Measurements from ENCODE around the gene KRTAP4-3. TPM values are rescaled to one million over a fixed set of nuclear protein-coding genes. Genes with fewer than 3 reads are reported as not detected.
"Not testable (repeated sequence)": the region's sequence is repeated elsewhere in the genome, so short reads cannot be mapped to it uniquely, and the experiment has no call there.

Gene KRTAP4-3
- not detected in 2 replicates for total RNA-seq (2014; rRNA removed)
- polyA plus RNA-seq (2012) = not detected

DNA sequence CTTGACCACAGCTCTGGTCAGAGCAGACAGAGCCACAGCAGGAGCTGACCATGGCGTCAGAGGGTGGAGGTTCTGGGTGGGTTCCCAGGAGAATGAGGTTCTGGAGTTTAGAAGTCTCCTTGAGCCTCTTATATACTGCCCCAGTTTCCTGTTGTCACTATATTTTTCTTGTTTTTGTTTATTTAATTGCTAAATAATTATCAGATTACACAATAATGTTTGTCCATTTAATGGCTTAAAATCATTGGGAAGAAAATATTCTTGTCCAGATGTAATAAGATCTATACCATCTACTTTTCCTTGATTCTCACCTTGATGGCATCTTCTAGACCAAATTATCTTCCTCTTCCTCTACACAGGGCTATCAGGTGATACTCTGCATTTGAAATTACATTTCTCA, at the start of gene KRTAP4-3:
TSS of gene KRTAP4-3 (minus strand) at position 101 of the 400 bp plus-strand sequence. CDS start at position 52, 49 bp downstream.
- DNase-seq (ENCODE audit: low read depth) = no peak

DNA sequence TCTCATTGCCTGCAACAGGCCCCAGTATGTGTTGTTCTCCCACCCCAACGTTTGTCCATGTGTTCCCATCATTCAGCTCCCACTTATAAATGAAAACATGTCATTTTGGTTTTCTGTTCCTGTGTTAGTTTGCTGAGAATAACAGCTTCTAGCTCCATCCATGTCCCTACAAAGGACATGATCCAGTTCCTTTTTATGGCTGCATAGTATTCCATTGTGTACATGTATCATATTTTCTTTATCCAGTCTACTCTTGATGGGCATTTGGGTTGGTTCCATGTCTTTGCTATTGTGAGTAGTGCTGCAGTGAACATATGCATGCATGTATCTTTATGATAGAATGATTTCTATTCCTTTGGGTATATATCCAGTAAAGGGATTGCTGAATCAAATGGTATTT, 47.7 kb upstream of the KRTAP4-3 start:
- DNase-seq (ENCODE audit: low read depth) = no peak

DNA sequence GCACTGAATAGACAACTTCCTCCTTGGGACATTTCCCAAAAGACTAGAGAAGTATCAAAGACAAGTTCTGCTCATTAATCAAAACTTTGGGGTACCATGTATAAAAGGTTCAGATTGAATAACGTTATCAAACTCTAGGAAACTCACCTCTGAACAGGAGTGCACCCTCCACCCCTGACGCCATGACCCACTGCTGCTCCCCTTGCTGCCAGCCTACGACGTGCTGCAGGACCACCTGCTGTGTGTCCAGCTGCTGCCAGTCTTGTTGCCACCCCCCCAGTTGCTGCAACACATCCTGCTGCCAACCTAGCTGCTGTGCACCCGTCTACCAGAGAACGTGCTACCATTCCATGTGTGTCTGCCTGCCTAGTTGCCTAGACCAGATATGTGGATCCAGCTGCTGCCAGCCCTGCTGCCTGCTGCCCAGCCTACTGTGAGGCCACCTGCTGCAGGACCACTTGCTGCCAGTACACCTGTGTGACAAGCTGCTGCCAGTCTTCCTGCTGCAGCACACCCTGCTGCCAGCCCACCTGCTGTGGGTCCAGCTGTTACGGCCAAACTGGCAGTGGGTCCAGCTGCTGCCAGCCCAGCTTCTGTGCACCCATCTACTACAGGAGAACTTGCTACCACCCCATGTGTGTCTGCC, 44.6 kb upstream of the KRTAP4-3 start:
- DNase-seq (ENCODE audit: low read depth) = peak; percentile 36

DNA sequence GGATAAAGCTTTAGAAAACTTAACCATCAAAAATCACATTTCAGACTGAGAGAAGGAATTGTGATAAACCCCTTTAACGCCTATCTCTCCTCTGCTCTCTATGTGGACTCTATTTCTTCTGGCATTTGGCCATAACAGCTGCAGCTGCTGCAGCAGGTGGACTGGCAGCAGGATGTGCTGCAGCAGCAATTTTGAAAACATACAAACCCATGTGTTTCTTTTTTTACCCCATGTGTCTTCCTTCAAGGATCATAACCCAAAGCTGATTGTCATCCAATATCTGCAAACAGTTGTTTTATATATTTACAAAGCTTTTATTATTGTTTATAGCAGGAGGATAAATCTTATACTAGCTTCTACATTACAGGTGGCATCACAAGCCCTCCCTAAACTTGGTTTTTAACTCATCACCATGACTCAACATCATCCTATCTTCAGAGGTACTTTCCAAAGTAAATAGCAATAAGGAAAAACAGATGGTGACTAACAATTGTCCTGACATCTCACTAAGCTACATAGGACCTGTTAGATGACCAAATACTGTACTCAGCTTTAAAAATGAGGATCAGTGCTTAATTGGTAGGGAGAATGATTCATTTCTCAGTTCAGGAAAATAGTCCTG, 43.9 kb upstream of the KRTAP4-3 start:
- DNase-seq (ENCODE audit: low read depth) = peak; percentile 54

DNA sequence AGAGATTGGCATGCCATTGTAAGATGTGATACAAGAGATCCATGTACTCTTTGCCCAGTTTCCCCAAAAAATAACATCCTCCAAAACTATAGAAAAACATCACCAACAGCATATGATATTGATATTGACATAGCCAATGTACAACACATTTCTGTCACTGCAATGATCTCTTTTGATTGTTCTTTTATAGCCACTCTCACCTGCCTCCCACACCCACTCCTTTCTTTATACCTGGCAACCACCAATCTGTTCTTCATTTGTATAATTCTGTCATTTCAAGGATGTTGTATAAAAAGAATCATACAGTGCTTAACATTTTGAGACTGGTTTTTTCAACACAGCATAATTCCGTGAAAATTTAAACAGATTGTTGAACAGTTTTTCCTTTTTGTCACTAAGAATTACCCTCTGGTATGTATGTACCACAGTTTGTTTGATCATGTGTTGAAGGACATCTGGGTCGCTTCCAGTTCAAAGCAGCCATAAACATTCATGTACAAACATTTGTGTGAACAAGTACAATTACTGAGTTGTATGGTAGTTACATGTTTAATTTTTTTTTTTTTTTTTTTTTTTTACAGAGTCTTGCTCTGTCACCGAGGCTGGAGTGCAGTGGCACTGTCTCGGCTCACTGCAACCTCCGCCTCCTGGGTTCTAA, 31.5 kb upstream of the KRTAP4-3 start:
- no peak for DNase-seq (ENCODE audit: low read depth)

DNA sequence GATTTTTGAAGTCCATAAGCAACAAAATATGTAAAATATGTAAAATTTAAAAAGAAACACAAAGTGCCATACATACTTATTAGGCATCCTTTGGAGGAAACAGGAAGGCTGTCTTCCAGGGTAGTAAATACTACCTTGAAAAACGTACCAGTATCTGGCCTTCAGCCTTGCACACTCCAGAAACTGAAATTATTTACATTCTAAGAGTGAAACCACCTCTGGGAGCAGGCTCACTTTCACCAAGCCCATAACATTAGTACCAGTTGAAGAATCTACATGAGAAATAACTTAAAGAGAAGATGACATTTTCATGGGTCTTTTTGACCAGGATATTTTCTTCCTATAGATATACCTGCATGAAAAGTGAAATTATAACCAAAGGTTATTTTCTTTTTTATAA, 28.0 kb upstream of the KRTAP4-3 start:
- DNase-seq (ENCODE audit: low read depth) = no peak

DNA sequence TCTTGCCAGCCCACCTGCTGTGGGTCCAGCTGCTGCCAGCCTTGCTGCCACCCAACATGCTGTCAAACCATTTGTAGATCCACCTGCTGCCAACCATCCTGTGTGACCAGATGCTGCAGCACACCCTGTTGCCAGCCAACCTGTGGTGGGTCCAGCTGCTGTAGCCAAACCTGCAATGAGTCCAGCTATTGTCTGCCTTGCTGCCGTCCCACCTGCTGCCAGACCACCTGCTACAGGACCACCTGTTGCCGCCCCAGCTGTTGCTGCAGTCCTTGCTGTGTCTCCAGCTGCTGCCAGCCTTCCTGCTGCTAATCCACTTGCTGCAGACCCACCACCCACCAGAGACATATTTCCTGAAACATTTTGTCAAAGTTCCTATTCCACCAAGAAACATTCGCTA, 22.3 kb upstream of the KRTAP4-3 start:
- peak; percentile 14 for DNase-seq (ENCODE audit: low read depth)

DNA sequence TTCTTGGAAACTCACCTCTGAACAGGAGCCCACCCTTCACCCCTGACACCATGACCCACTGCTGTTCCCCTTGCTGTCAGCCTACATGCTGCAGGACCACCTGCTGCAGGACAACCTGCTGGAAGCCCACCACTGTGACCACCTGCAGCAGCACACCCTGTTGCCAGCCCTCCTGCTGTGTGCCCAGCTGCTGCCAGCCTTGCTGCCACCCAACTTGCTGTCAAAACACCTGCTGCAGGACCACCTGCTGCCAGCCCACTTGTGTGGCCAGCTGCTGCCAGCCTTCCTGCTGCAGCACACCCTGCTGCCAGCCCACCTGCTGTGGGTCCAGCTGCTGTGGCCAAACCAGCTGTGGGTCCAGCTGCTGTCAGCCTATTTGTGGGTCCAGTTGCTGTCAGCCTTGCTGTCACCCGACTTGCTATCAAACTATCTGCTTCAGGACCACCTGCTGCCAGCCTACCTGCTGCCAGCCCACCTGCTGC, 21.9 kb upstream of the KRTAP4-3 start, which contains the start of gene KRTAP9-1:
TSS of gene KRTAP9-1 (plus strand) at position 51 of the 482 bp plus-strand sequence. CDS start at position 51, 0 bp downstream.
- DNase-seq (ENCODE audit: low read depth) = not testable (repeated sequence)

DNA sequence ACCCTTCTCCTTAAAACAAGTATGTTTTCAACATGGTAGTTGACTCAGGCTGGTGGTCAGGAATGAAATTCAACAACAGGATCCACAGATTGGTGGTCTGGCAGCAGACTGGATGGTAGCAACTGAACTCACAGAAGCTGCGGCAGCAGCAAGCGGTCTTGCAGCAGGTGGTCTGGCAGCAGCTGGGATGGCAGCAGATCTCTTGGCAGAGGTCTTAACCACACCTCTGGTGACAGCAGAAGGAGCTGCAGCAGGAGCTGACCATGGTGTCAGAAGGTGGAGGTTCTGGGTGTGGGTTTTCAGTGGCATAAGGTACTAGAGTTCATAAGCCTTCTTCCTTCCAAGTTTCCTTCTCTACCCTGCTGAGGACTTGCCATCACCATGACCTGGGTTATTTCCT, 18.9 kb upstream of the KRTAP4-3 start:
- DNase-seq (ENCODE audit: low read depth) = peak; percentile 60

DNA sequence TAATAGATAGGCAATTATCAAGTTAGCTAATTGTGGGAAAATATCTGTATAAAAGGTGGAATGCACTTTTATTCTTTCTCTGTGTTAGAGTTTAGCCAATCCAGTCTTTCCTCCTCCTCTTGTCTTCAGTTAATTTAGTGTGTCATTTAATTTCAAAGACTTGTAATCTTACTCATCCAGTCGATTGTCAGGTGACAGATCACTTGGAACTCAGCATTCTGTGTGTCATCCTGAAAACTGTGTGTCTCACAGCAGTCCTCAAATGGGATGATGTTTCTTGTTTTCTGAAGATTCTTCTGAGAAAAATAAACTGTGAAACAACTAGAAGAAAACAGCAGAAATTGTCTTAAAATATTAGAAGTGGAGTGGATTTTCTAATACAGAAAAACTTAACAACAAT, 17.0 kb upstream of the KRTAP4-3 start:
- no peak for DNase-seq (ENCODE audit: low read depth)

DNA sequence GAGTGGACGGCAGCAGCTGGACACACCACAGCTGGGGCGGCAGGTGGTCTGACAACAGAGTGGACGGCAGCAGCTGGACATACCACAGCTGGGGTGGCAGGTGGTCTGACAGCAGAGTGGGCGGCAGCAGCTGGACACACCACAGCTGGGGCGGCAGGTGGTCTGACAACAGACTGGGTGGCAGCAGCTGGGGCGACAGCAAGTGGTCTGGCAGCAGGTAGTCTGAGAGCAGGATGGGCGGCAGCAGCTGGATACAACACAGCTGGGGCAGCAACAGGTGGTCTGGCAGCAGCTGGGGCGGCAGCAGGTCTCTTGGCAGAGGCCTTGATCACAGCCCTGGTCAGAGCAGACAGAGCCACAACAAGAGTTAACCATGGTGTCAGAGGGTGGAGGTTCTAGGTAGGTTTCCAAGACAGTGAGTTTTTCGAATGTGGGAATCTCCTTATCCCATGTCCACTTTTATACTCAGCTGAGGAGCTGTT, 16.5 kb upstream of the KRTAP4-3 start, which contains the start of gene KRTAP4-1:
TSS of gene KRTAP4-1 (minus strand) at position 432 of the 482 bp plus-strand sequence. CDS start at position 375, 57 bp downstream.
- peak; percentile 32 for DNase-seq (ENCODE audit: low read depth)

DNA sequence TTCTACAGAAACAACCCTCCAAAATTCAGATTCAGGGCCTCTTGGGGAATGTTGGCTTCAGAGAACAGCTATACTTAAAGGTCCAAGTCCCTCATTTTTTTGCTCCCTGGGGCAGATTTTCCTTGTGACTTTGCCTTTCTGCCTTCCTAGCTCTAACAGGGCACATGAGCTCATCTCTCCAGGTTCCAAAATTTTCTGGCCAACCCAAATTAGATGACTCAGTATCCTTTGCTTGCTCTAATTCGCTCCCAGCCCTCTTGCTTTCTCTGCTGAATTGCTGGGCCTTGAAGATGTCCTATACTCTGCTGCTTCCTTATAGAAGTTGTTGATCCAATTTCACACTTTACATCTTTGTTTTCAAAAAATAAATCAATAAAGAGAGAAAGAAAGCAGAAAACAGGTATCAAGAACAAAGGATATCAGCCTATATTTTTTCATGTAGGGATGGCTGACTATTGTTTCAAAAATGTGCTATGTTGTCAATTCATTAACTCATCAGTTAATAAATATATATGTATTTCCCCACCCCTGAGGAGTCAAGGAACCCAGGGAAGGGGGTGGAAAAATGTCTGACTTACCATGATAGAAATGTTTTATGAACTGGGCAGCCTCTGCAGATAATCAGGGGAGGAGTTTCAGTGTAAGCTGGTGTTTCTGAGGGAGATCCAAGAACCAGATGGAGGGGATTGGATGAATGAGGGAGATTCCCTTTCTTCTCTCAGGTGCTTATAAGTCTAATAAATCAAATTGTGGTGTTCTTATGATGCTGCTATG, 11.0 kb upstream of the KRTAP4-3 start:
- no peak for DNase-seq (ENCODE audit: low read depth)

DNA sequence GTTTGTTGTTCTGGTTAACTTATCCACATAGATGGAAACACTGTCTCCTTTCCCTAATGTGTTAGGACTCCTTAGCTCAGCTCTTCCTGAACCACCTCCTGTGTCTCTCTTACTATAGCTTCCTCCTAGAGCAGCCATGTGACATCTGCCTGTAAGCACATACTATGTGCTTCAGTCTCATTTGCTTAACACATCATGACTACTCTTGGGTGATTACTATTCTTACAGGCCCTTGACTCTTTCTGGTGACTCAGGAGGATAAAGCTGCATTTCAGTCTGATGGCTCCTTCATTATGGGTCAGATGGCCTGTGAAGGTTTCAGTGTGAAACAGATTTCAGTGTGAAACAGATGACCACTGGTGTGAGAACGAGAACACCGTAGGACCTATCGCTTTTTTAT, 10.3 kb upstream of the KRTAP4-3 start:
- DNase-seq (ENCODE audit: low read depth) = no peak

DNA sequence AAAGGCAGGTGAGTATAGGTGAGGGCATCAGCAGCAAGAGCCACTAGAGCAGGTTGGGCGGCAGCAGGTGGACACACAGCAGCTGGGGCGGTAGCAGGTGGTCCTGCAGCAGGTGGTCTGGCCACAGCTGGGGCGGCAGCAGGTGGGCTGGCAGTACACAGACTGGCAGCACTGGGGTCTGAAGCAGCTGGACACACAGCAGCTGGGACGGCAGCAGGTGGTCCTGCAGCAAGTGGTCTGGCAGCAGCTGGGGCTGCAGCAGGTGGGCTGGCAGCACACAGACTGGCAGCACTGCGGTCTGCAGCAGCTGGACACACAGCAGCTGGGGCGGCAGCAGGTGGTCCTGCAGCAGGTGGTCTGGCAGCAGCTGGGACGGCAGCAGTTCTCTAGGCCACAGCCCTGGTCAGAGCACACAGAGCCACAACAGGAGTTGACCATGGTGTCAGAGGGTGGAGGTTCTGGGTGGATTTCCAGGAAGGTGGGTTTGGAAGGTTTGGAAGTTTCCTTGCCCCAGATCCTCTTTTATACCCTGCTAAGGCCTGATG, 9.8 kb upstream of the KRTAP4-3 start, which contains the start of gene KRTAP4-2:
TSS of gene KRTAP4-2 (minus strand) at position 495 of the 545 bp plus-strand sequence. CDS start at position 438, 57 bp downstream.
- DNase-seq (ENCODE audit: low read depth) = no peak

DNA sequence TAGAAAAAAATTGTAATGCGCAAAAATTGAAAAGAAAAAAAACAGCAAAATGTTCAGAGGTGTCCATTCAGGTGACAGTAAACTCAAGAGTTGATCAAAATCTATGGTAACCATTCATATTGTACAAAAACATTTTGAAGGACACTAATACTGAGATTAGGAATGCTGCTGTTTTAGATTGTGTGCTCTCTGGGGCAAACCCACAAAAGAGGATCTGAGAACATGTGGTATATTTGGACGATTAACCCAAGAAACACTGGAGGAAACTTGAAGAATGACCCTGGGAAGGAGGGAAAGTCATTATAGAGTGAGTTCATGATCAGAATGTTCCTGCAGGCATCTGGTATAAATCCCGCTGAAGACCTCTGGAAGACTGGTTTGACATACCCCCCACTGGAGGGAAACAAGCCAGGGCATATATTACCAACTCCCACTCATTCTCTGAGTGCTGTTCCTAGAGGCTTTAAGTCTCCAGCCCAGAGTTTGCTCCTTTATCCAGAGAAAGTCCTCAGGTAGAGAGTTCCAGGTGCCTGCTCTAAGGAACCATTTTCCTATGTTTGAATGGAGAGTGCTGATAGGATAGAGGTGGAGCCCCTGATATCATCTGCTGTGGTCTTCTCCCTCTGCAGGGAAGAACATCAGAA, 8.8 kb upstream of the KRTAP4-3 start:
- no peak for DNase-seq (ENCODE audit: low read depth)

DNA sequence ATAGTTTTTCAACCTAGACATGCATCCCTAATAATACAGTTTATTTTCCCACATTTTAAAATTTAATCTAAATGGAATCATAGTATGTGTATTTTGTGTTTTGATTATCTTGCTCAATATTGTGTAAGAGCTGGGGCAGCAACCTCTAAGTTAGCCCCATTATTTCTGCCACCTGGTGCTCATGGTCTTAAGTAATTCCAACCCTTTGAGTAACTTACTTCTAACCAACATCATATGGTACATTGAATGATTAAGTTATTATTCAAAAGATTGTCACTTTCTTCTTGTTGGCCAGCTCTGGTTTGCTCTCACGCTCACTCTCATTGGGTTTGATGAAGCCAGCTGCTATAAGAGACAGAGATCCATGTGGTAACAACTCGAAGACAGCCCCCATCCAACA, 3.9 kb upstream of the KRTAP4-3 start:
- DNase-seq (ENCODE audit: low read depth) = peak; percentile 35

DNA sequence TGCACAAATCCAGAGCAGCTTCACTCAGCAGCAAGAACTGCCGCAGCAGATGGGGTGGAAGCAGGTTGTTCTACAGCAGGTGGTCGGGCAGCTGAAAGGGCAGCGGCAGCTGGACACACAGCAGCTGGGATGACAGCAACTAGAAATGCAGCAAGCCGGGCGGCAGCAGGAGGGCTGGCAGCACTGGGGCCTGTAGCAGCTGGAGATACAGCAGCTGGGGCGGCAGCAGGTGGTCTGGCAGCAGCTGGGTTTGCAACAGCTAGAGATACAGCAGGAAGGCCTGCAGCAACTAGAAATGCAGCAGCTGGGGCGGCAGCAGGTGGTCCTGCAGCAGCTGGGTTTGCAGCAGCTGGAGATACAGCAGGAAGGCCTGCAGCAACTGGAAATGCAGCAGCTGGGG, 460 bp downstream of the KRTAP4-3 start:
- peak; percentile 14 for DNase-seq (ENCODE audit: low read depth)

DNA sequence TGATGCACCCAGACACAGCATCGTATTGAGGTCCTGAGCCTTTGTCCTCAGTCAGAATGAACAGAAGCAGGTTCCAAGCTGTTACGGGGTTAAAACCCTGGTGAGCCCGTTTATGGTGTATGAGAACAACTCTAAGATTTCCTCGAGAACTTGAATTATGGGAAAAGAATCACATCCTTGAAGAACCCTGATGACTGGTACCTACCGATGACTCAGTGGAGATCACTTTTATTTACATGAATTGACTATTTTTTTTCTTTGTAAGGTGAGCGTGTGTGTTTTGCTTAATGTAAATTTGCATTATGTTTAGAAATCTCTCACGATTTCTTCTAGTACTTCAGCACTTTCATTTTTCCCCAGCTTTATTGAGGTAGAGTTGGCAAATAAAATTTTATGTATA, 4.2 kb downstream of the KRTAP4-3 start:
- no peak for DNase-seq (ENCODE audit: low read depth)

DNA sequence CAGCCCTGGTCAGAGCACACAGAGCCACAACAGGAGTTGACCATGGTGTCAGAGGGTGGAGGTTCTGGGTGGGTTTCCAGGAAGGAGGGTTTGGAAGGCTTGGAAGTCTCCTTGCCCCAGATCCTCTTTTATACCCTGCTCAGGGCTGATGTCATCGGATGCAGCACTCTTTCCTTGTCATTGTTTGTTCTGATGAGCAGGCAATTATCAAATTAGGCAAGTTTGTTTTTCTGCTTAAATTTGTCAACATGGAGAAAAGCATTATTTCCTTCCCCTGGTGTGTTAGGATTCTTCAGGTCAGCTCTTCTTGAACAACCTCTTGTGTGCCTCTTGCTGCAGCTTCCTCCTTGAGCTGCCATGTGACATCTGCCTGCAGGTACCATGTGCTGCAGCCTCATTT, 7.4 kb downstream of the KRTAP4-3 start, which contains the start of gene KRTAP4-4:
TSS of gene KRTAP4-4 (minus strand) at position 101 of the 400 bp plus-strand sequence. CDS start at position 44, 57 bp downstream.
- DNase-seq (ENCODE audit: low read depth) = no peak

DNA sequence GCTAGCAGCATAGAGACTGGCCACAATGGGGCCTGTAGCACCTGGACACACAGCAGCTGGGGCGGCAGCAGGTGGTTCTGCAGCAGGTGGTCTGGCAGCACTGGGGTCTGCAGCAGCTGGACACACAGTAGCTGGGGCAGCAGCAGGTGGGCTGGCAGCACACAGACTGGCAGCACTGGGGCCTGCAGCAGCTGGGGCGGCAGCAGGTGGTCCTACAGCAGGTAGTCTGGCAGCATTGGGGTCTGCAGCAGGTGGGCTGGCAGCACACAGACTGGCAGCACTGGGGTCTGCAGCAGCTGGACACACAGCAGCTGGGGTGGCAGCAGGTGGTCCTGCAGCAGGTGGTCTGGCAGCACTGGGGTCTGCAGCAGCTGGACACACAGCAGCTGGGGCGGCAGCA, 7.8 kb downstream of the KRTAP4-3 start:
- not testable (repeated sequence) for DNase-seq (ENCODE audit: low read depth)

All from LHCN-M2 (cell line).